Colonic mucosa (tissue), 4 donors: ENCODE results near the gene MSI2. TPM values are rescaled to one million over a fixed set of nuclear protein-coding genes. Genes with fewer than 3 reads are reported as not detected.

Source experiments
- DNase-seq: peaks from one replicate; pipeline ENCODE4 v3.0.0-alpha.2; 2020
- H3K27ac ChIP-seq: fragments of 200-600 bp; one replicate; pipeline ENCODE4 v1.8.0; 2021
- H3K27me3 ChIP-seq: fragments of 200-600 bp; one replicate; pipeline ENCODE4 v1.8.0; 2021
- H3K36me3 ChIP-seq: fragments of 200-600 bp; one replicate; pipeline ENCODE4 v1.8.0; 2021
- H3K4me1 ChIP-seq: fragments of 200-600 bp; one replicate; pipeline ENCODE4 v1.8.0; 2021; ENCODE audit warnings: mild to moderate bottlenecking
- H3K4me3 ChIP-seq: fragments of 200-600 bp; one replicate; pipeline ENCODE4 v1.8.0; 2021
- H3K9ac ChIP-seq, 2 donors: one replicate each; pipeline ENCODE4 v1.7.0; 2013; ENCODE audit warnings: control low read depth in 2 of 2, low read depth in 2 of 2, low read length in 2 of 2
- H3K9me3 ChIP-seq: fragments of 200-600 bp; one replicate; pipeline ENCODE4 v1.8.0; 2021
- intact Hi-C: fragments of 100-400 bp; cut with DNase I; formaldehyde crosslinking; loops from one replicate; pipeline ENCODE4 v1.14.1; 2022
- total RNA-seq, 2 donors: library from RNA; stranded (reverse); fragmentation: NEBNext Ultra II Directional in 1 of 2; extraction: Animal tissue kit (Norgen Biotek cat#: 25700) in 1 of 2; gene quantifications; one replicate each; pipeline ENCODE4 v1.2.1, GENCODE V29; 2021
- TF ChIP-seq, protein P1 (sequence below): fragments of 200-600 bp; IDR thresholded peaks from one replicate; pipeline ENCODE4 v1.8.0; 2022; ENCODE audit warnings: antibody characterized with exemption, mild to moderate bottlenecking
- donor health status: healthy.
- donor health status: DM: no; HTN: no; CAD: no.
- donor health status: DM: no; HTN: no; CAD: no.

The MSI2 gene
- total RNA-seq, 2 donors from 2014 or later: 61.6 to 75.4 TPM

- no peaks in the 10 kb centered on the region for H3K4me1 ChIP-seq
- TF ChIP-seq, protein P1, sequence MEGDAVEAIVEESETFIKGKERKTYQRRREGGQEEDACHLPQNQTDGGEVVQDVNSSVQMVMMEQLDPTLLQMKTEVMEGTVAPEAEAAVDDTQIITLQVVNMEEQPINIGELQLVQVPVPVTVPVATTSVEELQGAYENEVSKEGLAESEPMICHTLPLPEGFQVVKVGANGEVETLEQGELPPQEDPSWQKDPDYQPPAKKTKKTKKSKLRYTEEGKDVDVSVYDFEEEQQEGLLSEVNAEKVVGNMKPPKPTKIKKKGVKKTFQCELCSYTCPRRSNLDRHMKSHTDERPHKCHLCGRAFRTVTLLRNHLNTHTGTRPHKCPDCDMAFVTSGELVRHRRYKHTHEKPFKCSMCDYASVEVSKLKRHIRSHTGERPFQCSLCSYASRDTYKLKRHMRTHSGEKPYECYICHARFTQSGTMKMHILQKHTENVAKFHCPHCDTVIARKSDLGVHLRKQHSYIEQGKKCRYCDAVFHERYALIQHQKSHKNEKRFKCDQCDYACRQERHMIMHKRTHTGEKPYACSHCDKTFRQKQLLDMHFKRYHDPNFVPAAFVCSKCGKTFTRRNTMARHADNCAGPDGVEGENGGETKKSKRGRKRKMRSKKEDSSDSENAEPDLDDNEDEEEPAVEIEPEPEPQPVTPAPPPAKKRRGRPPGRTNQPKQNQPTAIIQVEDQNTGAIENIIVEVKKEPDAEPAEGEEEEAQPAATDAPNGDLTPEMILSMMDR: no peak
- no peaks in the 10 kb centered on the region for H3K9me3 ChIP-seq
- no peak overlapping the region for H3K4me3 ChIP-seq
- peak; percentile 5 for DNase-seq
- H3K27me3 ChIP-seq: no peaks in the 10 kb centered on the region
- no peak overlapping the region for H3K9ac ChIP-seq
- intact Hi-C loops: loop anchor here (10.0 kb wide), 1 partner anchor 544 kb away; no protein-coding TSS in a partner anchor
- no peaks in the 10 kb centered on the region for H3K36me3 ChIP-seq
- no peak overlapping the region for H3K27ac ChIP-seq
Observed at GRCh38 chr17:57678393-57678792, 422.1 kb downstream of the MSI2 start.

DNA sequence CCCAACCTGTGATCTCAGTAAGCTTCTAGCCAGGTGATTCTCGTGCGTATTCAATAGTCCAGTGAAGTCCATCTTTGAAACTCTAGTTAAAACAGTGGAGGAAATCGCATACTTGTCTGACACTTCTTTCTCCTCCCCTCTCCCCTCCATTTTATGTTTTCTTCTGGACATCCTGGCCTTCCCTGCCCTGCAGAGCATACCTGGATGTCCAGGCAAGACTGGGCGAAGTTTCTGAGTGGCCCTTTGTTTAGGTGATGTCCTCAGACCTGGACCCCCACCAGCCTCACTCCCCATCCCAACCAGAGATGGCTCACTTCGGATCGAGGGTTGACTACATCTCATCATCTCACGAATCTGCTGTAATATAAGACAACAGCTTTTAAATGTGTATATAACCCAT lies 423.0 kb downstream of the MSI2 start:
- Histone ChIP-seq H3K9me3 (no peaks in the 10 kb centered on the region), H3K4me1 (no peaks in the 10 kb centered on the region), H3K9ac (no peak overlapping the region), H3K36me3 (no peaks in the 10 kb centered on the region), H3K27me3 (no peaks in the 10 kb centered on the region), H3K27ac (no peak overlapping the region), H3K4me3 (no peak overlapping the region)
- TF ChIP-seq, protein P1: no peak
- peak; percentile 9 for DNase-seq
- intact Hi-C loops: loop anchor here (10.0 kb wide), 1 partner anchor 545 kb away; no protein-coding TSS in a partner anchor

GRCh38 chr17:57679906-57680695 lies 423.8 kb downstream of the MSI2 start:
- H3K27me3 ChIP-seq: no peaks in the 10 kb centered on the region
- no peaks in the 10 kb centered on the region for H3K9me3 ChIP-seq
- no peak overlapping the region for H3K27ac ChIP-seq
- no peak for DNase-seq
- intact Hi-C loops: loop anchor here (10.0 kb wide), 1 partner anchor 545 kb away; no protein-coding TSS in a partner anchor
- TF ChIP-seq, protein P1: no peak
- H3K4me1 ChIP-seq: no peaks in the 10 kb centered on the region
- no peak overlapping the region for H3K9ac ChIP-seq
- no peak overlapping the region for H3K4me3 ChIP-seq
- no peaks in the 10 kb centered on the region for H3K36me3 ChIP-seq

DNA sequence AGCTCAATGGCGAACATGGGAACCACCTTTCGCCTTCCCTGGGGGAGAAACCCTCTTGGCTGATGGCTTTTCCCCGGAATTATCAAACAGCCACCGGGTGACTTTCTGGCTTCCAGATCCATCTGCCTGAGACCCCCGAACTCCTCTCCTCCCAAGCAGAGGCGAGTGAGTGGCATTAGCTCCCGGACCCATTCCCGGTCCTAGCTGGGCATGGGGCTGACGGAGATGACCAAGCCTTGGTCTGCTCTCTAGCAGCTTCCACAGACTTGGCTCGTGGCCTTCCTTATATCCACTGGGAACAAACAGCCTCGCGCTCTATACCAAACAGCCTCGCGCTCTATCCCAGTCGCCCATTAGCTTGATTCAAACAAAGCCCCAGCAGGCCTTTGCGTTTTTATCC lies 426.4 kb downstream of the MSI2 start:
- Histone ChIP-seq H3K4me1 (no peaks in the 10 kb centered on the region), H3K36me3 (no peaks in the 10 kb centered on the region), H3K4me3 (no peak overlapping the region), H3K27me3 (no peaks in the 10 kb centered on the region), H3K27ac (no peak overlapping the region), H3K9ac (no peak overlapping the region), H3K9me3 (no peaks in the 10 kb centered on the region)
- DNase-seq: peak; percentile 10
- intact Hi-C loops: no loop called here
- TF ChIP-seq, protein P1: no peak

- no peak overlapping the region for H3K4me3 ChIP-seq
- no peaks in the 10 kb centered on the region for H3K4me1 ChIP-seq
- TF ChIP-seq, protein P1: no peak
- intact Hi-C loops: no loop called here
- H3K27ac ChIP-seq: no peak overlapping the region
- no peaks in the 10 kb centered on the region for H3K9me3 ChIP-seq
- peak; percentile 7 for DNase-seq
- H3K36me3 ChIP-seq: no peaks in the 10 kb centered on the region
- no peak overlapping the region for H3K9ac ChIP-seq
- H3K27me3 ChIP-seq: no peaks in the 10 kb centered on the region
Observed at GRCh38 chr17:57684711-57685498, 428.6 kb downstream of the MSI2 start.
